Astrocyte of the cerebellum (primary cell): Measurements from ENCODE around the gene CCDC158.

Experiments used
- DNase-seq: peaks from one replicate; pipeline ENCODE4 v3.0.0-alpha.2; 2011; ENCODE audit warnings: low read depth
- H3K4me3 ChIP-seq: 2 replicates; pipeline ENCODE4 v1.5.1; 2011; ENCODE audit warnings: mild to moderate bottlenecking, low read depth, low read length, moderate library complexity
- CTCF ChIP-seq: IDR thresholded peaks from 2 replicates; pipeline ENCODE4 v1.5.1; 2012; ENCODE audit warnings: low read length, low read depth, moderate library complexity, mild to moderate bottlenecking; ENCODE audit errors: missing control alignments
- in situ Hi-C: cut with HindIII; loops from 2 replicates; pipeline ENCODE4 v1.10.0; 2017; ENCODE audit warnings: low sequenced_read_pairs

Gene CCDC158

GRCh38 chr4:76447393-76447851, 26.5 kb upstream of the CCDC158 start:
- TF ChIP-seq CTCF, result no peak
- peak; percentile 53 for DNase-seq
- no peak overlapping the region for H3K4me3 ChIP-seq
- in situ Hi-C loops, result no loop called here

GRCh38 chr4:76445911-76446310, 25.0 kb upstream of the CCDC158 start:
- no peak for DNase-seq
- in situ Hi-C loops, result no loop called here
- H3K4me3 ChIP-seq, result no peak overlapping the region
- no peak for TF ChIP-seq CTCF

GRCh38 chr4:76443376-76443775, 22.4 kb upstream of the CCDC158 start:
- TF ChIP-seq CTCF, result no peak
- no peak overlapping the region for H3K4me3 ChIP-seq
- in situ Hi-C loops, result no loop called here
- no peak for DNase-seq

- TF ChIP-seq CTCF, result no peak
- DNase-seq, result no peak
- in situ Hi-C loops, result no loop called here
- no peak overlapping the region for H3K4me3 ChIP-seq
These were observed 21.9 kb upstream of the CCDC158 start for GRCh38 chr4:76442807-76443206.

- DNase-seq, result no peak
- TF ChIP-seq CTCF, result no peak
- in situ Hi-C loops, result no loop called here
- H3K4me3 ChIP-seq, result no peak overlapping the region
These were observed 20.9 kb upstream of the CCDC158 start for GRCh38 chr4:76441881-76442280.

GRCh38 chr4:76439491-76439890, 18.6 kb upstream of the CCDC158 start:
- no peak overlapping the region for H3K4me3 ChIP-seq
- no peak for DNase-seq
- no peak for TF ChIP-seq CTCF
- in situ Hi-C loops, result no loop called here

- DNase-seq, result no peak
- TF ChIP-seq CTCF, result peak; percentile 38
- H3K4me3 ChIP-seq, result peak overlapping the region; percentile 37
- in situ Hi-C loops, result no loop called here
These were observed 14.8 kb upstream of the CCDC158 start for GRCh38 chr4:76435528-76436319.
